ENCODE results near the gene SLFN12L.

- TF ChIP-seq ZFP1 (CRISPR knock-in tag; IDR thresholded peaks at IDR 0.05) (no peak), FOXM1 (IDR thresholded peaks at IDR 0.05; ENCODE audit: low read depth) (no peak), FOXM1 (CRISPR knock-in tag; IDR thresholded peaks at IDR 0.05; ENCODE audit: low read depth) (no peak), ZFPM2 (CRISPR knock-in tag; IDR thresholded peaks at IDR 0.05) (no peak), EZH2 (IDR thresholded peaks at IDR 0.05; ENCODE audit: borderline replicate concordance, low read depth, low read length) (no peak), DACH1 (IDR thresholded peaks at IDR 0.05; ENCODE audit: partially characterized antibody) (no peak), CTCF (IDR thresholded peaks at IDR 0.05 in 2 of 3, conservative IDR thresholded peaks at IDR 0.05 in 1 of 3; ENCODE audit: insufficient read depth in 2 of 3, low read depth in 1 of 3, low read length in 3 of 3) (no peak), POLR2A (conservative IDR thresholded peaks at IDR 0.05) (no peak), NFE2 (IDR thresholded peaks at IDR 0.05; ENCODE audit: low read depth) (no peak), YY1 (IDR thresholded peaks at IDR 0.05; ENCODE audit: borderline replicate concordance in 1 of 3, control insufficient read depth in 1 of 3, extremely low read depth in 1 of 3, insufficient read depth in 3 of 3, insufficient read length in 1 of 3, insufficient replicate concordance in 2 of 3, low read depth in 1 of 3, low read length in 2 of 3) (no peak), ZBTB7A (IDR thresholded peaks at IDR 0.05; ENCODE audit: borderline replicate concordance, control insufficient read depth, low read depth, low read length) (no peak), TAF1 (IDR thresholded peaks at IDR 0.05; ENCODE audit: control insufficient read depth, extremely low read depth, insufficient read depth, low read length, severe bottlenecking) (no peak)
- TF ChIP-seq, protein P1, sequence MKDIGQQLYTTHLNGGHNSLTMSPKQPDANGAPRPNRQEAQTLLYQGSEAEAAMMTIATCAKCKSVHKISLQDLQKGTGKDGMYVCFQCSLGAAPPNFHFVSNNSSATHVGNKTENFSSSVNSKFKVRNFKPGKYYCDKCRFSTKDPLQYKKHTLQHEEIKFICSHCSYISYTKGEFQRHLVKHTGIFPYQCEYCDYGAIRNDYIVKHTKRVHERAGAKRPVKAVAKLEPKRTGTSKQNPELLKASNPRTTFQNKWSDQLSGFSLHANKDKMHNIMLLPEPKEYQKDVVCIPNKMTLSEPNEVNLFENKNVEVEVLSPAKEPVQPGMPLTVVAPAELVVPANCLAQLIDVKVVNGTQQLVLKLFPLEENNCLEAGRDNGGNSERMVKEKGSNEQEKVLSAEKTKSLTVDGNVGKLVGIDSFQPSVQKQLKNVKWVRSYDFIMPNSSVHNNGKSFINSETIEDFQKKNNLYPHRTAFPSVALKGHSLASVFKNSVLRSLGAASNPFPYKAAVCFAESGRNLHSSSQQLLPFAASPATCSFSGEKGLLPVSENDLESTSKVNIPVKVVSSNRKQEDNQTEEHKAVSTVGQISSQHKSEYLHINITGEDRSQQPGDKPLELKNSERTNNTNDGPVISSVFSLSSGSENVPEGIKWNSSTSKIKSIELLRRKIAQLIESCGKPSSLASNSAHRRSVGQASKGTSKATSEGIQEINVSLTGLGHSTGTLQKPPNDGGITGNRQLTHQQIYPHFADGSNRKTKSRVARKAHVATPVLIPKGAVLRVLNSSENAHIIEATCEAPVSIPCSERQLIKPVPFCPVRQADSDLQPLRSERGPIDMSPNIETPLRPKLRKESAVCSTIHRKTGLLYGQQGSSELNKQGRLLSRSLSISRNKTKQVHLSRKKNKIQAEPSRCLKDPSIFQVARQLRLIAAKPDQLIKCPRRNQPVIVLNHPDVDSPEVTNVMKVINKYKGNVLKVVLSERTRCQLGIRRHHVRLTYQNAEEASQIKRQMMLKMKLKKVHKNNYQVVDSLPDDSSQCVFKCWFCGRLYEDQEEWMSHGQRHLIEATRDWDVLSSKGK (CRISPR knock-in tag; IDR thresholded peaks at IDR 0.05) = no peak
- TF ChIP-seq, protein P2, sequence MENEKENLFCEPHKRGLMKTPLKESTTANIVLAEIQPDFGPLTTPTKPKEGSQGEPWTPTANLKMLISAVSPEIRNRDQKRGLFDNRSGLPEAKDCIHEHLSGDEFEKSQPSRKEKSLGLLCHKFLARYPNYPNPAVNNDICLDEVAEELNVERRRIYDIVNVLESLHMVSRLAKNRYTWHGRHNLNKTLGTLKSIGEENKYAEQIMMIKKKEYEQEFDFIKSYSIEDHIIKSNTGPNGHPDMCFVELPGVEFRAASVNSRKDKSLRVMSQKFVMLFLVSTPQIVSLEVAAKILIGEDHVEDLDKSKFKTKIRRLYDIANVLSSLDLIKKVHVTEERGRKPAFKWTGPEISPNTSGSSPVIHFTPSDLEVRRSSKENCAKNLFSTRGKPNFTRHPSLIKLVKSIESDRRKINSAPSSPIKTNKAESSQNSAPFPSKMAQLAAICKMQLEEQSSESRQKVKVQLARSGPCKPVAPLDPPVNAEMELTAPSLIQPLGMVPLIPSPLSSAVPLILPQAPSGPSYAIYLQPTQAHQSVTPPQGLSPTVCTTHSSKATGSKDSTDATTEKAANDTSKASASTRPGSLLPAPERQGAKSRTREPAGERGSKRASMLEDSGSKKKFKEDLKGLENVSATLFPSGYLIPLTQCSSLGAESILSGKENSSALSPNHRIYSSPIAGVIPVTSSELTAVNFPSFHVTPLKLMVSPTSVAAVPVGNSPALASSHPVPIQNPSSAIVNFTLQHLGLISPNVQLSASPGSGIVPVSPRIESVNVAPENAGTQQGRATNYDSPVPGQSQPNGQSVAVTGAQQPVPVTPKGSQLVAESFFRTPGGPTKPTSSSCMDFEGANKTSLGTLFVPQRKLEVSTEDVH (IDR thresholded peaks at IDR 0.05; ENCODE audit: low read depth, partially characterized antibody) = no peak
Observed at GRCh38 chr17:35428229-35428628, 109.2 kb downstream of the SLFN12L start.

All from K562 (cell line).